A549 treated with GW870086 at 1 μM for 4 hours (cell line): ENCODE data around the gene CDK11A. TPM values are rescaled to one million over a fixed set of nuclear protein-coding genes. Genes with fewer than 3 reads are reported as not detected.

ENCODE experiments used
- total RNA-seq: library from RNA; stranded (reverse); fragments of 200-300 nt; extraction: Qiagen RNA extraction; gene quantifications from 5 replicates; pipeline ENCODE4 v1.2.3, GENCODE V29; 2022; ENCODE audit warnings: low read depth

Gene CDK11A
- total RNA-seq = 19.1 to 25.9 TPM (median 23.5 TPM) in 5 replicates

DNA sequence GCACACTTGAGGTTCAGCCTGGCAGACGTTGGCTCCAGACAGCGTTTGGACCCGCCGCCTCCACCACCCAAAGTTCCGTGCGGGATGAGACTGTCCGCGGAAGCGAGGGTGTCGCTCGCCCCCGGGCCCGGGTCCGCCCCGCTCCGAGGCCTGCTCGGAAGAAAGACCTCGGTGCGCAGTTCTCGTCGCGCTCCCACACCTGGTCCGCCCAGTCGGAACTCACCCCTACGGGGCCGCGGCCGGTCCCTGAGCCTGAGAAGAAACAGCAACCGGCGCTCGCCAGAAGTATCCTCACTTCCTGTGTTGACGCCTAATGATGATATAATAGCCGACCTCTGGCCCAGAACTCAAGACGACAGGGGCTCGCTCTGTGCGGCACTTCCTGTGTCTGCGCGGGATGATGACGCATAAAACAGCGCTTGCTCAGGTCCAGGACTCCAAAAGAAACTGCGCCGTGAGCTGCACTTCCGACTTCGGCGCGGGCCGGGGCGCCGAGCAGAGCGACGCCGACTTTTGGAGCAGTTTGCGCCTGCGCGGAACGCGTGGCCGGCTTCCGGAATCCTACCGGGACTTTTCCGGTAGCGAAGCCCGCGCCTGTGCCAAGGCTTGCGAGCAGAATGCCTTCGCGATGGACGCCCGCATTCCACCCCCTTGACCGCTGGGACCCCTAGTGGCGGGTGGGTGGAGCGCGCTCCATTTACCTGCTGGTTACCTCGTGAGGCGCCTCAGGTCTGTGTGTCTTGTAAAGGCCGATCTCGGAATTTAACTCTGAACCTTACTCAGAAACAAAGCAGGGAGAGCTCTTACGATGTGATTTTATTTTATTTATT is at the start of gene CDK11A:
Gene CDK11A (minus strand): TSS at position 323 of the 830 bp plus-strand sequence. CDS start 1,539 bp downstream, outside the sequence.

DNA sequence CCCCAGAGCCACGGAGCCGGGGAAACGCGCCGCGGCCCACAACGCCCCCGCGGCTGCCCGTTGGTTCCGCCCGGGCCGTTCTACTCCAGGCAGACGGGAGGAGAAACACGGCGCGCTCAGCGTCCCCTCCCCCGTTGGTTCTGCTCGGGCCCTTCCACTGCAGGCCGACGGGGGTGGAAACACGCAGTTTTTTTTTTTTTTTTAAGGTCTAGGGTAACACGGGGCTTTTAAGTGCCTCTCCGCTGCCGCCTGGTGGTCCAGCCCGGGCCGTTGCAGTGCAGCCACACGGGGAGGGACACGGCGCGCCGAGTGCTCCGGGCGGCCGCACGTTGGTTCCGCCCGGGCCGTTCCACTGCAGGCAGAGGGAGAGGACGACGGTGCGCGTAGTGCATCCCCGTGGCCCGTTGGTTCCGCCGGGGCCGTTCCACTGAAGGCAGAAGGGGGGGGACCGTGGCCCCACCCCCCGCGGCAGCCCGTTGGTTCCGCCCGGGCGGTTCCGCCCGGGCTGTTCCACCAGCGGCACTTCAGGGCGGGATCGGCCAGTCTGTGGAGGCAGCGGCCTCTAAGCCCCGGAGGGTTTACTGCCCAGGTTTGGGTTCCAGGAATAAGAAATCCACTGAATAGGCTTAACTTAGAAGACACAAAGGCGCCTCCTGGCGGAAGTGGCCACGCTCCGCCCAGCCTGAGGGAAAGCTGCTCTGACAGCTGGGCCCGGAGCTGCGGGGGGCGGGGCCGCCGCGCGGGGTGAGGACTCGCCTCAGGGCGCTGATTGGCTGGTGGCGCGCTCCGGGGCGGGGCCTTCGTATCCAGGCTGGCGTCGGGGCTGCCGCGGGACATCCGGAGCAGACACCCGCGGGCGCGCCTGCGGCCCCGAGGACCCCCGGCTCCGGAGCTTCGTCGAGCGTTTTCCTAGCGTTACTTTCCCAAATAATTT is 31.2 kb downstream of the CDK11A start, which contains the start of gene SLC35E2B:
Gene SLC35E2B (minus strand): TSS at position 82 of the 934 bp plus-strand sequence. CDS start 16,096 bp downstream, outside the sequence.

DNA sequence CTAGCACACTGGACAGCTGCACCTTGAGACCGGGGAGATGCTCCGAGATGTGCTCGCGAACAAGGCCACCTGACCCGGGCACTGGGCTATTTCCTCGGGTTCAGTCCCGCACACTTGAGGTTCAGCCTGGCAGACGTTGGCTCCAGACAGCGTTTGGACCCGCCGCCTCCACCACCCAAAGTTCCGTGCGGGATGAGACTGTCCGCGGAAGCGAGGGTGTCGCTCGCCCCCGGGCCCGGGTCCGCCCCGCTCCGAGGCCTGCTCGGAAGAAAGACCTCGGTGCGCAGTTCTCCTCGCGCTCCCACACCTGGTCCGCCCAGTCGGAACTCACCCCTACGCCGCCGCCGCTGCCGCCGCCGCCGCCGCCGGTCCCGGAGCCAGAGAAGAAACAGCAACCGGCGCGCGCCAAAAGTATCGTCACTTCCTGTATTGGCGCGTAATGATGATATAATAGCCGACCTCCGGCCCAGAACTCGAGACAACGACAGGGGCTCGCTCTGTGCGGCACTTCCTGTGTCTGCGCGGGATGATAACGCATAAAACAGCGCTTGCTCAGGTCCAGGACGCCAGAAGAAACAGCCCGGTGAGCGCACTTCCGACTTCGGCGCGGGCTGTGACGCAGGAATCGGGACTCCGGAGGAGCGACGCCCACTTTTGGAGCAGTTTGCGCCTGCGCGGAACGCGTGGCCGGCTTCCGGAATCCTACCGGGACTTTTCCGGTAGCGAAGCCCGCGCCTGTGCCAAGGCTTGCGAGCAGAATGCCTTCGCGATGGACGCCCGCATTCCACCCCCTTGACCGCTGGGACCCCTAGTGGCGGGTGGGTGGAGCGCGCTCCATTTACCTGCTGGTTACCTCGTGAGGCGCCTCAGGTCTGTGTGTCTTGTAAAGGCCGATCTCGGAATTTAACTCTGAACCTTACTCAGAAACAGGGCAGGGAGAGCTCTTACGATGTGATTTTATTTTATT is 65.3 kb downstream of the CDK11A start, which contains the start of gene CDK11B:
Gene CDK11B (minus strand): TSS at position 422 of the 967 bp plus-strand sequence. CDS start 1,519 bp downstream, outside the sequence.

Other genes starting within 250 kb of the CDK11A start
- 28.5 to 39.6 TPM (median 37.7 TPM) in 5 replicates for gene ATAD3A, start 212.2 kb downstream of the CDK11A start, total RNA-seq
- gene TMEM240, start 183.7 kb downstream of the CDK11A start, total RNA-seq = 0.39 to 0.81 TPM (median 0.44 TPM) in 4 of 5 replicates, not detected in the other
- 84.7 to 113 TPM (median 104 TPM) in 5 replicates for gene SSU72, start 149.5 kb downstream of the CDK11A start, total RNA-seq
- gene FNDC10, start 124.2 kb downstream of the CDK11A start, total RNA-seq = 5.4 to 8.5 TPM (median 8.1 TPM) in 5 replicates
- gene MIB2, start 108.9 kb downstream of the CDK11A start, total RNA-seq = 8.4 to 19.3 TPM (median 17.3 TPM) in 5 replicates
- 0.51 to 0.88 TPM (median 0.54 TPM) in 5 replicates for gene MMP23B, start 92.2 kb downstream of the CDK11A start, total RNA-seq
- gene CDK11B, start 65.4 kb downstream of the CDK11A start, total RNA-seq = 23.7 to 26.4 TPM (median 23.8 TPM) in 5 replicates
- 9.1 to 12.8 TPM (median 12.1 TPM) in 5 replicates for gene SLC35E2B, start 31.6 kb downstream of the CDK11A start, total RNA-seq
- 27.9 to 40.6 TPM (median 35.7 TPM) in 5 replicates for gene NADK, start 54.1 kb upstream of the CDK11A start, total RNA-seq
- 174 to 207 TPM (median 197 TPM) in 5 replicates for gene GNB1, start 166.7 kb upstream of the CDK11A start, total RNA-seq
- 0.17 to 0.49 TPM (median 0.26 TPM) in 4 of 5 replicates, not detected in the other for gene CALML6, start 190.9 kb upstream of the CDK11A start, total RNA-seq
- 0.65 to 0.80 TPM (median 0.74 TPM) in 5 replicates for gene TMEM52, start 194.9 kb upstream of the CDK11A start, total RNA-seq